GM23338 (cell line): ENCODE results near the gene ZMYM4. TPM values are rescaled to one million over a fixed set of nuclear protein-coding genes. Genes with fewer than 3 reads are reported as not detected.

Experiments used
- ATAC-seq: fragments of 200-7000 bp; cut with Tn5 transposase; 3 replicates; pipeline ENCODE4 v1.9.1; 2020
- DNase-seq: peaks from one replicate; pipeline ENCODE4 v3.0.0-alpha.2; 2015; ENCODE audit warnings: low spot score
- H2AFZ ChIP-seq: fragments of 200-600 bp; sonication (generic); 2 replicates; pipeline ENCODE4 v1.8.0; 2016; ENCODE audit warnings: antibody characterized with exemption, mild to moderate bottlenecking, moderate library complexity
- H3F3A ChIP-seq: fragments of 200-600 bp; sonication (generic); replicated peaks from 2 replicates; pipeline ENCODE4 v1.8.0; 2017; ENCODE audit warnings: antibody characterized with exemption, mixed run types, low read depth
- H3K27ac ChIP-seq: fragments of 200-600 bp; sonication (generic); 2 replicates; pipeline ENCODE4 v1.6.1; 2016; ENCODE audit warnings: low read depth
- H3K27me3 ChIP-seq: fragments of 200-600 bp; sonication (generic); 2 replicates; pipeline ENCODE4 v1.8.0; 2016; ENCODE audit warnings: mild to moderate bottlenecking, mixed run types, moderate library complexity; ENCODE audit not compliant: insufficient read depth
- H3K36me3 ChIP-seq: fragments of 200-600 bp; sonication (generic); 2 replicates; pipeline ENCODE4 v1.8.0; 2016; ENCODE audit warnings: mild to moderate bottlenecking; ENCODE audit not compliant: insufficient read depth
- H3K4me1 ChIP-seq: fragments of 200-600 bp; sonication (generic); 2 replicates; pipeline ENCODE4 v1.8.0; 2016; ENCODE audit warnings: mild to moderate bottlenecking, moderate library complexity; ENCODE audit not compliant: insufficient read depth
- H3K4me2 ChIP-seq: fragments of 200-600 bp; sonication (generic); 2 replicates; pipeline ENCODE4 v1.7.1; 2017; ENCODE audit warnings: mixed run types
- H3K4me3 ChIP-seq: fragments of 200-600 bp; sonication (generic); 2 replicates; pipeline ENCODE4 v1.6.1; 2016; ENCODE audit warnings: mixed run types
- H3K79me2 ChIP-seq: fragments of 200-600 bp; sonication (generic); replicated peaks from 2 replicates; pipeline ENCODE4 v1.8.0; 2017; ENCODE audit warnings: mild to moderate bottlenecking; ENCODE audit not compliant: insufficient read depth
- H3K9me2 ChIP-seq: fragments of 200-600 bp; sonication (generic); 2 replicates; pipeline ENCODE4 v1.8.0; 2017; ENCODE audit not compliant: insufficient read depth
- H4K20me1 ChIP-seq: fragments of 200-600 bp; sonication (generic); replicated peaks from 2 replicates; pipeline ENCODE4 v1.8.0; 2017; ENCODE audit warnings: mild to moderate bottlenecking; ENCODE audit not compliant: insufficient read depth
- H3K27ac Mint-ChIP-seq: 2 replicates; pipeline ENCODE4 v1.8.0; 2020; ENCODE audit warnings: inconsistent platforms, mild to moderate bottlenecking, moderate library complexity, mixed read lengths
- H3K27me3 Mint-ChIP-seq: 3 replicates; pipeline ENCODE4 v1.8.0; 2022; ENCODE audit warnings: low read depth, mild to moderate bottlenecking, moderate library complexity, mixed read lengths, inconsistent platforms; ENCODE audit not compliant: insufficient read depth, poor library complexity
- H3K36me3 Mint-ChIP-seq: 3 replicates; pipeline ENCODE4 v1.8.0; 2021; ENCODE audit warnings: low read depth, mild to moderate bottlenecking, inconsistent platforms, moderate library complexity, mixed read lengths
- H3K4me1 Mint-ChIP-seq: 3 replicates; pipeline ENCODE4 v1.8.0; 2020; ENCODE audit warnings: mild to moderate bottlenecking, inconsistent platforms, mixed read lengths
- H3K4me3 Mint-ChIP-seq: 3 replicates; pipeline ENCODE4 v1.8.0; 2021; ENCODE audit warnings: moderate library complexity, mild to moderate bottlenecking, inconsistent platforms, mixed read lengths
- H3K9me3 Mint-ChIP-seq: 3 replicates; pipeline ENCODE4 v1.8.0; 2020; ENCODE audit warnings: moderate library complexity, mild to moderate bottlenecking, inconsistent platforms, mixed read lengths
- CREB1 ChIP-seq: fragments of 250-450 bp; sonication (Bioruptor Pico); IDR thresholded peaks from 2 replicates; pipeline ENCODE4 v1.5.0; 2020; ENCODE audit warnings: low read depth, mild to moderate bottlenecking, moderate library complexity
- EZH2 ChIP-seq: fragments of 200-600 bp; sonication (generic); IDR thresholded peaks from one replicate; pipeline ENCODE4 v1.8.0; 2017; ENCODE audit warnings: antibody characterized with exemption, mild to moderate bottlenecking, low read depth; ENCODE audit not compliant: unreplicated experiment
- EZH2phosphoT487 ChIP-seq: fragments of 200-600 bp; sonication (generic); IDR thresholded peaks from one replicate; pipeline ENCODE4 v1.8.1; 2018; ENCODE audit warnings: antibody characterized with exemption; ENCODE audit not compliant: unreplicated experiment
- JUNB ChIP-seq: IDR thresholded peaks from one replicate; pipeline ENCODE4 v1.6.1; 2016; ENCODE audit warnings: antibody characterized with exemption; ENCODE audit not compliant: unreplicated experiment
- NANOG ChIP-seq: IDR thresholded peaks from 2 replicates; pipeline ENCODE4 v1.6.1; 2016; ENCODE audit warnings: antibody characterized with exemption, borderline replicate concordance
- POLR2AphosphoS5 ChIP-seq: IDR thresholded peaks from 2 replicates; pipeline ENCODE4 v1.6.1; 2016; ENCODE audit warnings: antibody characterized with exemption, low read depth
- STAT1 ChIP-seq: IDR thresholded peaks from one replicate; pipeline ENCODE4 v1.6.1; 2016; ENCODE audit warnings: antibody characterized with exemption; ENCODE audit not compliant: unreplicated experiment
- ZNF114 ChIP-seq: fragments of 250-450 bp; sonication (Bioruptor Pico); IDR thresholded peaks from 2 replicates; pipeline ENCODE4 v1.5.0; 2020; ENCODE audit warnings: mild to moderate bottlenecking, moderate library complexity
- ZNF331 ChIP-seq: fragments of 250-450 bp; sonication (Bioruptor Pico); IDR thresholded peaks from 2 replicates; pipeline ENCODE4 v1.5.0; 2020; ENCODE audit warnings: low read depth, mild to moderate bottlenecking, moderate library complexity
- polyA plus RNA-seq: library from polyadenylated mRNA; unstranded; fragments of >200 nt; fragmentation: Nextera tagmentation; extraction: Ambion mirVana; gene quantifications from 2 replicates; pipeline ENCODE4 v1.2.1, GENCODE V29; 2016
- total RNA-seq: library from RNA; depleted of rRNA; stranded (reverse); fragments of >200 nt; shearing (Covaris generic); gene quantifications from 2 replicates; pipeline ENCODE4 v1.2.3, GENCODE V29; 2014
- TF ChIP-seq, protein P1 (sequence below), 2 experiments: fragments of 200-600 bp in 1 of 2; sonication (generic) in 1 of 2; conservative IDR thresholded peaks; 2 replicates each; pipeline versions ENCODE4 v1.5.1 to v1.6.1; 2016 to 2017; ENCODE audit warnings: antibody characterized with exemption in 2 of 2, low read depth in 2 of 2, mild to moderate bottlenecking in 2 of 2, moderate library complexity in 1 of 2
- TF ChIP-seq, protein P2 (sequence below): IDR thresholded peaks from 2 replicates; pipeline ENCODE4 v1.6.1; 2016; ENCODE audit warnings: antibody characterized with exemption
- TF ChIP-seq, protein P3 (sequence below): IDR thresholded peaks from one replicate; pipeline ENCODE4 v1.6.1; 2018; ENCODE audit warnings: antibody characterized with exemption; ENCODE audit not compliant: unreplicated experiment
- TF ChIP-seq, protein P4 (sequence below): fragments of 250-450 bp; sonication (Bioruptor Pico); IDR thresholded peaks from 2 replicates; pipeline ENCODE4 v1.5.0; 2020; ENCODE audit warnings: mild to moderate bottlenecking, moderate library complexity

The ZMYM4 gene
- total and polyA plus RNA-seq, 2 experiments from 2014 or later = 65.4 to 68.5 TPM

DNA sequence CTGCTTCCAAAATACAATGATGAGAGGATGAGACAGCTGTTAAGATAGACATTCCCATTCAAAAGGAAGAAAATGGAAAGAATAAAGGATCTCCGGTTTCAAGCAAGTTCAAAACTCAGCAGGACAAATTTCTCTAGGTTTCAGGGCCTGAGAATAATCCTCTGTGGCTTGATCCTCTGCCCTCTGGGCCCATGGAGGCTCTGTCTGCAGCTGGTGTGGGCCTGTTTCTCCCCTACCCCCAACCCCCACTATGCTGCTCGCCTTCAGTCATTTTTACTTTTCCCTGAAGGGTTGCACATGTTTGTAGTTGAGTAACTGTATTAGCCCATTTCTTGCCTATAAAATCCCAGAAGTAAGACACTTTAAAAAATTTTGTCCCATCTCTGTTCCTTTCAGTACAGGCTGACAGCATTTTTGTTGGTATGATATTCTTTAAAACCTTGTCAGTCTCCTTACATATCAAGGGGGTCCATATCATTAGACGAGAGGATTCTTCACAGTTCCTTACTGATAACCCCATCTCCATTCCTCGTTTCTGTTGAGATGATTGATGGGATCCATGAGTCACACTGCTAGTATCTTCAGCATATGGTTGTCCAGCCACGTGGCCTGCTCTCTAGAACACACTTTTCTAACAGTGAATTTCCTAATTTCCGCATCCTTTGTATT, 10.5 kb downstream of the ZMYM4 start:
- peaks cover 7% of the 10 kb centered on the region for H3K9me3 Mint-ChIP-seq
- Histone ChIP-seq H4K20me1 (no peaks in the 10 kb centered on the region; the same call in none of the 2 replicates), H3K27ac (no peak overlapping the region), H3K79me2 (peaks cover 99% of the 10 kb centered on the region), H3K4me3 (no peak overlapping the region), H3K27me3 (no peaks in the 10 kb centered on the region), H3K36me3 (no peaks in the 10 kb centered on the region), H2AFZ (no peak overlapping the region), H3F3A (no peaks in the 10 kb centered on the region), H3K4me2 (no peak overlapping the region), H3K9me2 (no peaks in the 10 kb centered on the region), H3K4me1 (no peaks in the 10 kb centered on the region)
- H3K27ac Mint-ChIP-seq = no peak overlapping the region
- H3K4me1 Mint-ChIP-seq = peaks cover 8% of the 10 kb centered on the region
- TF ChIP-seq EZH2phosphoT487 (no peak), ZNF114 (CRISPR knock-in tag) (no peak), STAT1 (no peak), CREB1 (CRISPR knock-in tag) (no peak), POLR2AphosphoS5 (no peak), JUNB (no peak), ZNF331 (no peak), EZH2 (no peak), NANOG (no peak)
- TF ChIP-seq, protein P1, sequence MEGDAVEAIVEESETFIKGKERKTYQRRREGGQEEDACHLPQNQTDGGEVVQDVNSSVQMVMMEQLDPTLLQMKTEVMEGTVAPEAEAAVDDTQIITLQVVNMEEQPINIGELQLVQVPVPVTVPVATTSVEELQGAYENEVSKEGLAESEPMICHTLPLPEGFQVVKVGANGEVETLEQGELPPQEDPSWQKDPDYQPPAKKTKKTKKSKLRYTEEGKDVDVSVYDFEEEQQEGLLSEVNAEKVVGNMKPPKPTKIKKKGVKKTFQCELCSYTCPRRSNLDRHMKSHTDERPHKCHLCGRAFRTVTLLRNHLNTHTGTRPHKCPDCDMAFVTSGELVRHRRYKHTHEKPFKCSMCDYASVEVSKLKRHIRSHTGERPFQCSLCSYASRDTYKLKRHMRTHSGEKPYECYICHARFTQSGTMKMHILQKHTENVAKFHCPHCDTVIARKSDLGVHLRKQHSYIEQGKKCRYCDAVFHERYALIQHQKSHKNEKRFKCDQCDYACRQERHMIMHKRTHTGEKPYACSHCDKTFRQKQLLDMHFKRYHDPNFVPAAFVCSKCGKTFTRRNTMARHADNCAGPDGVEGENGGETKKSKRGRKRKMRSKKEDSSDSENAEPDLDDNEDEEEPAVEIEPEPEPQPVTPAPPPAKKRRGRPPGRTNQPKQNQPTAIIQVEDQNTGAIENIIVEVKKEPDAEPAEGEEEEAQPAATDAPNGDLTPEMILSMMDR (conservative IDR thresholded peaks at IDR 0.05; ENCODE audit: low read depth in 2 of 2) = no peak
- TF ChIP-seq, protein P2, sequence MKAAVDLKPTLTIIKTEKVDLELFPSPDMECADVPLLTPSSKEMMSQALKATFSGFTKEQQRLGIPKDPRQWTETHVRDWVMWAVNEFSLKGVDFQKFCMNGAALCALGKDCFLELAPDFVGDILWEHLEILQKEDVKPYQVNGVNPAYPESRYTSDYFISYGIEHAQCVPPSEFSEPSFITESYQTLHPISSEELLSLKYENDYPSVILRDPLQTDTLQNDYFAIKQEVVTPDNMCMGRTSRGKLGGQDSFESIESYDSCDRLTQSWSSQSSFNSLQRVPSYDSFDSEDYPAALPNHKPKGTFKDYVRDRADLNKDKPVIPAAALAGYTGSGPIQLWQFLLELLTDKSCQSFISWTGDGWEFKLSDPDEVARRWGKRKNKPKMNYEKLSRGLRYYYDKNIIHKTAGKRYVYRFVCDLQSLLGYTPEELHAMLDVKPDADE = no peak
- TF ChIP-seq, protein P3, sequence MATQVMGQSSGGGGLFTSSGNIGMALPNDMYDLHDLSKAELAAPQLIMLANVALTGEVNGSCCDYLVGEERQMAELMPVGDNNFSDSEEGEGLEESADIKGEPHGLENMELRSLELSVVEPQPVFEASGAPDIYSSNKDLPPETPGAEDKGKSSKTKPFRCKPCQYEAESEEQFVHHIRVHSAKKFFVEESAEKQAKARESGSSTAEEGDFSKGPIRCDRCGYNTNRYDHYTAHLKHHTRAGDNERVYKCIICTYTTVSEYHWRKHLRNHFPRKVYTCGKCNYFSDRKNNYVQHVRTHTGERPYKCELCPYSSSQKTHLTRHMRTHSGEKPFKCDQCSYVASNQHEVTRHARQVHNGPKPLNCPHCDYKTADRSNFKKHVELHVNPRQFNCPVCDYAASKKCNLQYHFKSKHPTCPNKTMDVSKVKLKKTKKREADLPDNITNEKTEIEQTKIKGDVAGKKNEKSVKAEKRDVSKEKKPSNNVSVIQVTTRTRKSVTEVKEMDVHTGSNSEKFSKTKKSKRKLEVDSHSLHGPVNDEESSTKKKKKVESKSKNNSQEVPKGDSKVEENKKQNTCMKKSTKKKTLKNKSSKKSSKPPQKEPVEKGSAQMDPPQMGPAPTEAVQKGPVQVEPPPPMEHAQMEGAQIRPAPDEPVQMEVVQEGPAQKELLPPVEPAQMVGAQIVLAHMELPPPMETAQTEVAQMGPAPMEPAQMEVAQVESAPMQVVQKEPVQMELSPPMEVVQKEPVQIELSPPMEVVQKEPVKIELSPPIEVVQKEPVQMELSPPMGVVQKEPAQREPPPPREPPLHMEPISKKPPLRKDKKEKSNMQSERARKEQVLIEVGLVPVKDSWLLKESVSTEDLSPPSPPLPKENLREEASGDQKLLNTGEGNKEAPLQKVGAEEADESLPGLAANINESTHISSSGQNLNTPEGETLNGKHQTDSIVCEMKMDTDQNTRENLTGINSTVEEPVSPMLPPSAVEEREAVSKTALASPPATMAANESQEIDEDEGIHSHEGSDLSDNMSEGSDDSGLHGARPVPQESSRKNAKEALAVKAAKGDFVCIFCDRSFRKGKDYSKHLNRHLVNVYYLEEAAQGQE = no peak
- TF ChIP-seq, protein P4, sequence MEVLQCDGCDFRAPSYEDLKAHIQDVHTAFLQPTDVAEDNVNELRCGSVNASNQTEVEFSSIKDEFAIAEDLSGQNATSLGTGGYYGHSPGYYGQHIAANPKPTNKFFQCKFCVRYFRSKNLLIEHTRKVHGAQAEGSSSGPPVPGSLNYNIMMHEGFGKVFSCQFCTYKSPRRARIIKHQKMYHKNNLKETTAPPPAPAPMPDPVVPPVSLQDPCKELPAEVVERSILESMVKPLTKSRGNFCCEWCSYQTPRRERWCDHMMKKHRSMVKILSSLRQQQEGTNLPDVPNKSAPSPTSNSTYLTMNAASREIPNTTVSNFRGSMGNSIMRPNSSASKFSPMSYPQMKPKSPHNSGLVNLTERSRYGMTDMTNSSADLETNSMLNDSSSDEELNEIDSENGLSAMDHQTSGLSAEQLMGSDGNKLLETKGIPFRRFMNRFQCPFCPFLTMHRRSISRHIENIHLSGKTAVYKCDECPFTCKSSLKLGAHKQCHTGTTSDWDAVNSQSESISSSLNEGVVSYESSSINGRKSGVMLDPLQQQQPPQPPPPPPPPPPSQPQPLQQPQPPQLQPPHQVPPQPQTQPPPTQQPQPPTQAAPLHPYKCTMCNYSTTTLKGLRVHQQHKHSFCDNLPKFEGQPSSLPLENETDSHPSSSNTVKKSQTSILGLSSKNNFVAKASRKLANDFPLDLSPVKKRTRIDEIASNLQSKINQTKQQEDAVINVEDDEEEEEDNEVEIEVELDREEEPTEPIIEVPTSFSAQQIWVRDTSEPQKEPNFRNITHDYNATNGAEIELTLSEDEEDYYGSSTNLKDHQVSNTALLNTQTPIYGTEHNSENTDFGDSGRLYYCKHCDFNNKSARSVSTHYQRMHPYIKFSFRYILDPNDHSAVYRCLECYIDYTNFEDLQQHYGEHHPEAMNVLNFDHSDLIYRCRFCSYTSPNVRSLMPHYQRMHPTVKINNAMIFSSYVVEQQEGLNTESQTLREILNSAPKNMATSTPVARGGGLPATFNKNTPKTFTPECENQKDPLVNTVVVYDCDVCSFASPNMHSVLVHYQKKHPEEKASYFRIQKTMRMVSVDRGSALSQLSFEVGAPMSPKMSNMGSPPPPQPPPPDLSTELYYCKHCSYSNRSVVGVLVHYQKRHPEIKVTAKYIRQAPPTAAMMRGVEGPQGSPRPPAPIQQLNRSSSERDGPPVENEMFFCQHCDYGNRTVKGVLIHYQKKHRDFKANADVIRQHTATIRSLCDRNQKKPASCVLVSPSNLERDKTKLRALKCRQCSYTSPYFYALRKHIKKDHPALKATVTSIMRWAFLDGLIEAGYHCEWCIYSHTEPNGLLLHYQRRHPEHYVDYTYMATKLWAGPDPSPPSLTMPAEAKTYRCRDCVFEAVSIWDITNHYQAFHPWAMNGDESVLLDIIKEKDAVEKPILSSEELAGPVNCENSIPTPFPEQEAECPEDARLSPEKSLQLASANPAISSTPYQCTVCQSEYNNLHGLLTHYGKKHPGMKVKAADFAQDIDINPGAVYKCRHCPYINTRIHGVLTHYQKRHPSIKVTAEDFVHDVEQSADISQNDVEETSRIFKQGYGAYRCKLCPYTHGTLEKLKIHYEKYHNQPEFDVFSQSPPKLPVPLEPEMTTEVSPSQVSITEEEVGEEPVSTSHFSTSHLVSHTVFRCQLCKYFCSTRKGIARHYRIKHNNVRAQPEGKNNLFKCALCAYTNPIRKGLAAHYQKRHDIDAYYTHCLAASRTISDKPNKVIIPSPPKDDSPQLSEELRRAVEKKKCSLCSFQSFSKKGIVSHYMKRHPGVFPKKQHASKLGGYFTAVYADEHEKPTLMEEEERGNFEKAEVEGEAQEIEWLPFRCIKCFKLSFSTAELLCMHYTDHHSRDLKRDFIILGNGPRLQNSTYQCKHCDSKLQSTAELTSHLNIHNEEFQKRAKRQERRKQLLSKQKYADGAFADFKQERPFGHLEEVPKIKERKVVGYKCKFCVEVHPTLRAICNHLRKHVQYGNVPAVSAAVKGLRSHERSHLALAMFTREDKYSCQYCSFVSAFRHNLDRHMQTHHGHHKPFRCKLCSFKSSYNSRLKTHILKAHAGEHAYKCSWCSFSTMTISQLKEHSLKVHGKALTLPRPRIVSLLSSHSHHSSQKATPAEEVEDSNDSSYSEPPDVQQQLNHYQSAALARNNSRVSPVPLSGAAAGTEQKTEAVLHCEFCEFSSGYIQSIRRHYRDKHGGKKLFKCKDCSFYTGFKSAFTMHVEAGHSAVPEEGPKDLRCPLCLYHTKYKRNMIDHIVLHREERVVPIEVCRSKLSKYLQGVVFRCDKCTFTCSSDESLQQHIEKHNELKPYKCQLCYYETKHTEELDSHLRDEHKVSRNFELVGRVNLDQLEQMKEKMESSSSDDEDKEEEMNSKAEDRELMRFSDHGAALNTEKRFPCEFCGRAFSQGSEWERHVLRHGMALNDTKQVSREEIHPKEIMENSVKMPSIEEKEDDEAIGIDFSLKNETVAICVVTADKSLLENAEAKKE (CRISPR knock-in tag) = no peak
- no peak for DNase-seq
- ATAC-seq = no peak
- no peak overlapping the region for H3K4me3 Mint-ChIP-seq
- H3K36me3 Mint-ChIP-seq = peaks cover 52% of the 10 kb centered on the region
- no peaks in the 10 kb centered on the region for H3K27me3 Mint-ChIP-seq
